Astrocyte of the spinal cord (primary cell): ENCODE data around the gene KDM6B.
A peak's percentile ranks its signal among the peaks of the same experiment; 100 is the strongest.

Experiments
- DNase-seq: peaks from one replicate; pipeline ENCODE4 v3.0.0; 2011; ENCODE audit warnings: low read depth, low spot score
- H3K4me3 ChIP-seq: 2 replicates; pipeline ENCODE4 v1.5.1; 2011; ENCODE audit warnings: low read depth, mild to moderate bottlenecking, low read length, moderate library complexity
- CTCF ChIP-seq: IDR thresholded peaks from 2 replicates; pipeline ENCODE4 v1.5.1; 2012; ENCODE audit warnings: low read depth, mild to moderate bottlenecking, low read length, inconsistent platforms
- in situ Hi-C: cut with HindIII; loops from 2 replicates; pipeline ENCODE4 v1.10.0; 2017; ENCODE audit warnings: low sequenced_read_pairs

KDM6B gene

GRCh38 chr17:7852919-7853690 lies 19.1 kb downstream of the KDM6B start:
- no peak for DNase-seq
- TF ChIP-seq CTCF: no peak
- in situ Hi-C loops: no loop called here
- H3K4me3 ChIP-seq: no peak overlapping the region

- in situ Hi-C loops: no loop called here
- no peak for DNase-seq
- no peak for TF ChIP-seq CTCF
- no peak overlapping the region for H3K4me3 ChIP-seq
Observed at GRCh38 chr17:7853691-7854038, 19.6 kb downstream of the KDM6B start.

- TF ChIP-seq CTCF: no peak
- in situ Hi-C loops: no loop called here
- H3K4me3 ChIP-seq: no peak overlapping the region
- DNase-seq: no peak
Observed at GRCh38 chr17:7854078-7854777, 20.2 kb downstream of the KDM6B start.

GRCh38 chr17:7854851-7855659 lies 21.0 kb downstream of the KDM6B start, which contains the start of gene TMEM88:
TSS of gene TMEM88 (plus strand) at chr17:7855066. CDS start at chr17:7855075, 9 bp downstream.
- DNase-seq: no peak
- TF ChIP-seq CTCF: no peak
- H3K4me3 ChIP-seq: no peak within 1 kb of the TSS
- in situ Hi-C loops: no loop called here

GRCh38 chr17:7855660-7856010 lies 21.6 kb downstream of the KDM6B start:
- no peak for TF ChIP-seq CTCF
- in situ Hi-C loops: no loop called here
- DNase-seq: no peak
- H3K4me3 ChIP-seq: no peak overlapping the region

GRCh38 chr17:7856011-7856810 lies 22.2 kb downstream of the KDM6B start:
- H3K4me3 ChIP-seq: peak overlapping the region; percentile 70
- no peak for TF ChIP-seq CTCF
- in situ Hi-C loops: no loop called here
- DNase-seq: peak; percentile 12
